ENCODE measurements around the gene GATC.
A peak's percentile ranks its signal among the peaks of the same experiment; 100 is the strongest.
"Not testable (repeated sequence)": the region's sequence is repeated elsewhere in the genome, so short reads cannot be mapped to it uniquely, and the experiment has no call there.

GATC gene

GRCh38 chr12:120437735-120438494 lies 8.3 kb upstream of the GATC start, which contains the start of gene COX6A1:
TSS of gene COX6A1 (plus strand) at chr12:120438113. CDS start at chr12:120438127, 14 bp downstream.
- DNase-seq = peak; percentile 99

GRCh38 chr12:120438495-120439198 lies 7.6 kb upstream of the GATC start:
- no peak for DNase-seq

DNA sequence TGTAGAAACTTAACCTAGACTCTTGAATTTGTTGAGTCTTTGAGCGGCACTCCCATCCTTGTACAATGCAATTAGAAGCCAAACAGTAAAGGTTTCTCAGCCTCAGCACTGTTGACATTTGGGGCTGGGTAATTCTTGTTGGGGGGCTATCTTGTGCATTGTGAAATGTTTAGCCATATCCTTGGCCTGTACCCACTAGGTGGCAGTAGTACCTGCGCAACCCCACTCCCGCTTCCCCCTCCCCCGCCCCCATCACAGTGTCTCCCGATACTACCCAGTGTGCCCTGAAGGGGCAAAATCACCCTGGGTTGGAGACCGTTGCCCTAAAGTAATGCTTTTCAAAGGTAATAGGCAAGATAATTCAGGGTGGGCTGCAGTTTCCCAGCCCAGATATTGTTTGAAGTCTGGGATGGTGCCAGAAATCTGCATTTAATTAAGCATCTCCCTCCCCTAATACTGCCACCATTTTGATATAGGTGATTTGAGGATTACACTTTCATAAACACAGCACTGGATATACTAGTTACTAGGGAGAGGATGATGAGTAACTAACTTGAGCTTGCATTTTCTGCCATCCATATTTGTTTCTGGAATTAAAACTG lies 6.5 kb upstream of the GATC start:
- DNase-seq = peak; percentile 86

- DNase-seq = no peak
Measured at GRCh38 chr12:120444676-120445075, 1.6 kb upstream of the GATC start.

DNA sequence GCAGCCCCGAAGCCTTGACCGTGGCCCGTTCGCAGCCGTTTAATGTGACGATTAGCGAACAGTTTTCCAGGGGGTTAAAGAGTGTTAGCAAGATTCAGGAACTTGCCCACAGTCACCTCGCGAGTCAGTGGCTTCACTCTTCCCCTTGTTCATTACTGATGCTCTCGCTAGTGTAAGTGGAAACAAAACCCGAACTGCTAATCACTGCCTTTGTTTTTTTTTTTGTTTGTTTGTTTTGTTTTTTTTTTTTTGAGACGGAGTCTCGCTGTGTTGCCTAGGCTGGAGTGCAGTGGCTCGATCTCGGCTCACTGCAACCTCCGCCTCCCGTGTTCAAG lies 567 bp downstream of the GATC start:
- not testable (repeated sequence) for DNase-seq

DNA sequence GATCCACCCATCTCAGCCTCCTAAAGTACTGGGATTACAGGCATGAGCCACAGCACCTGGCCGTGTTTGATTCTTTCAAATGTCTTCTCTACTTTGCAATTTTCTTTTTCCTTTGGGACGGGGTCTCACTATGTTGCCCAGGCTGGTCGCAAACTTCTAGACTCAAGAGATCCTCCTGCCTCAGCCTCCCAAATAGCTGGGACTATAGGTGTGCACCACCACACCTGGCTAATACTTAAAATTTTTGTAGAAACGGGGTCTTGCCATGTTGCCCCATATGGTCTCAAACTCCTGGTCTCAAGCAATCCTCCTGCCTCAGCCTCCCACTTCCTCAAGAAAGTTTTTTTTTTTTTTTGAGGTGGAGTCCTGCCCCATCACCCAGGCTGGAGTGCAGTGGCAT lies 1.7 kb downstream of the GATC start:
- no peak for DNase-seq

DNA sequence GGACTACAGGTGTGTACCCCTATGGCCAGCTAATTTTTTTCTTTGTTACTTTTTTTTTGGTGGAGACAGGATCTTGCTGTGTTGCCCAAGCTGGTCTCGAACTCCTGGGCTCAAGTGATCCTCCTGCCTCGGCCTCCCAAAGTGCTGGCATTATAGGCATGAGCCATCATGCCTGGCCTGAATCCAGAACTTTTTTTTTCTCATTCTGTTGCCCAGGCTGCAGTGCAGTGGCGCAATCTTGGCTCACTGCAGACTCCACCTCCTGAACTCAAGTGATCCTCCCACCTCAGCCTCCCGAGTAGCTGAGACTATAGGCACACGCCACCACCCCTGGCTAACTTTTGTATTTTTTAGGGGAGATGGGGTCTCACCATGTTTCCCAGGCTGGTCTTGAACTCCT lies 6.3 kb downstream of the GATC start:
- not testable (repeated sequence) for DNase-seq

- no peak for DNase-seq
Measured at GRCh38 chr12:120453060-120453750, 7.0 kb downstream of the GATC start.

DNA sequence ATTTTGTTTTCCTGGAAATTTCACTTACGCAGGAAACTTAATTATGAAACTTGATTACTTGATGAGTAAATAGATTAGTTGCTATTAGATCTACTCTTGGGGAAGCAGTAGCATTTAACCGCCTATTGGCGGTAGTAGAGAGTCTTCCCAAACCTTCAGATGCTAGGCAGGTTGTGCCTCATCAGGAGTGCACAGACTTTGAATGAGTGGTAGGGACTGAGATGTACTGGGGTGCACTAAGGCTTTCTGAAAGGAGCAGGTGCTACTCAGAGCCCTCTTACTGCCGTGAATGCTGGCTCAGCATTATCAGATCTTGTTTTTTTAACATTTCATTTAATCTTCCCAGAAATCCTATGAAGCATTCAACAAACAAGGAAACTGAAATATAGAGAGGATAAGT lies 7.7 kb downstream of the GATC start:
- DNase-seq = peak; percentile 54

GRCh38 chr12:120455302-120455701 lies 9.1 kb downstream of the GATC start:
- DNase-seq = no peak

DNA sequence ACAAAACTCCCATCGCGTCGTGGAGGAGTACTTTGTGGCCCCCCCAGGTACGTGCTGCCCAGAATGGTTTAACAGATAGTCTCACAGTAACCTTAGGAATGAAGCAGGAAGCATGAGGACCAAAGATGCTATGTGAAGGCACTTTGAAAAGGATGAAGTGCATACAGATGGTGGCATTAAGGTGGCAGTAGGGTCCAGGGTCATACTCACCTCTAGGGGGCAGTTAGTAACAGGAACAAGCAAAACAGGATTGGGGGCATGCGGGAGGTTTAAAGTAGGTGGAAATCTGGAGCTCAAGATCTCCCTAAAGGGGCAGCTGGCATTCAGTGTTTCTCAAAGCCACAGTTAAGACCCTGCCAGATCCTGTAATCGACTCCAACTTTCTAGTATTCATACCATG lies 10.9 kb downstream of the GATC start:
- DNase-seq = peak; percentile 19

GRCh38 chr12:120460157-120460556 lies 13.9 kb downstream of the GATC start:
- DNase-seq = no peak

DNA sequence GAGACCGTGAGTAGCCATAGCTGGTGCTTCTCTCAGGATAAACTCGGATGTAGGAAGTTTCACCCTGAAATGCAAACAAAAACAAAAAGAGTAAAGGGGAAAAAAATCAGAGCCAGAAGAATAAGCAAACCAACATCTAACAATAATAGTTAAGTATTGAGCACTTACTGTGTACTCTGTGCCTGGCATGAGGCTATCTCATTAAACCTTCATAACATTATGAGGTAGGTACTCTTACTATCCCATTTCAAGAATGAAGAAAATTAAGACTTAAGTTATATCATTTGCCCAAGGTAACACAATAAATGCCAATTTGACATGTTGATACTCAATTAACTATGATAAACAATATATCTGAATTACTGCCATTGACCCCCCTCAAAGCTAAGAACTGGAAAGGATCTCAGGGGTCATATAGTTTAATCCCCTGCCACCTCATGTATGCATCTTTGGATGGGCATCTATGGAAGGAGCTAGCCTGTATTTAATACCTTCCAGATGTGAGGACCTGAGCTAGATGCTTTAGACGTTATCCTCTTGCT lies 15.9 kb downstream of the GATC start:
- DNase-seq = no peak

DNA sequence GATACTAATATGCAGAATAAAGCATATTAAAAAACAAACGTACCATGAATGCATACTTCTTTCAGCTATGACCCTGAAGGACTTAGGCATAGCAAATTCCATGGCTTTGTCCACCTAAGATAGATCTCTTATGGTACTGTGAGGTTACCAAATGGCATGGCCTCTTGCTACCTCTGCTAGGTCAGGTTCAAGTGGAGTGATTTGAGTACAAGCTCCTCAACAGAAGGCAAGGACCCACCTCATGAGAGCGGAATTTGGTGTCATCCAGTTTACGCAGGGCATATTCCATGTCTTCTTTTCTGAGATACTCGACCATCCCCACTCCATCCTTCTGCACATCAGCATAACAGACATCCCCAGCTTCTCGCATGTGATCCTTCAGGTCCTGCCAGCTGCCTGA lies 17.5 kb downstream of the GATC start:
- DNase-seq = no peak

- DNase-seq = no peak
Measured at GRCh38 chr12:120465756-120466155, 19.5 kb downstream of the GATC start.

DNA sequence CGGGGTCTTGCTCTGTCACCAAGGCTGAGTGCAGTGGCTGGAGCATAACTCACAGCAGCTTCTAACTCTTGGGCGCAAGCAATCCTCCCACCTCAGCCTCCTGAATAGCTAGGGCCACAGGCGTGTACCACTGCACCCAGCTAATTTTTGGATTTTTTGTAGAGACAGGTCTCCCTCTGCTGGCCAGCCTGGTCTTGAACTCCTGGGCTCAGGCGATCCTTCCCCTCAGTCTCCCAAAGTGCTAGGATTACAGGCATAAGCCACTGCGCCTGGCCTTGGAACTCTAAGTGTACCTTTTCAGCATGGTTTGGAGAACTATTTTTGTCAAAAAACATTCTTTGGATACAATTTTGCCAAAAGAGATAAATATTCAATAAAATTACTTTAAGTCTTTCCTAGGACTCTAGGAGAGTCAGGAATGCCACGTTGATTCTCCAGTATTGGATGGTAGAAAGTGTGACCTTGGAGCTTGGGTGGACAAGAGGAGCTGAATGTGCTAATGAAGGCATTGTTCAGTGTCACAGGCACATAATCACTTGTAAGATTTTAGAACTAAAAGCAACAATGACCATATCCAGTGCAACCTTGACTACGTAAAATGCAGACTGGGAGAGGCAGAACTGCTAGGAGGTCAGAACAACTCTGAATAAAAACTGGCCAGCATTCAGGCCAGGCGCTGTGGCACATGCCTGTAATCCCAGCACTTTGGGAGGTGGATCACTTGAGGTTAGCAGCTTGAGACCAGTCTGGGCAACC lies 20.5 kb downstream of the GATC start:
- peak; percentile 62 for DNase-seq

DNA sequence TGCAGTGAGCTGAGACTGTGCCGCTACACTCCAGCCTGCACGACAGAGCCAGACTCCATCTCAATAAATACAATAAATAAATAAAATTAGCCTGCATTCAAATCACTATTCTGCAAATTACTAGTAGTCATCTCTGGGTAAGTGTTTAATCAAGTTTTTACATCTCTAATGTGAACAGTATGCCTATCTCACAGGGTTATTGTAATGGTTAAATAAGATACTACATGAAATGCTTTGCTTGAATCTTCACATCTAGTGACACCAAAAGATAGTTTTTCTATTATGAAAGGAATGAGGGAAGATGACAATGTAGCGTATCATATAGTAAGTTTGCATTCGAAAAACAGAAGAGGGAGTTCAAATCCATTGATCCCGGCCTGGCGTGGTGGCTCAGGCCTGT lies 21.2 kb downstream of the GATC start:
- DNase-seq = no peak

DNA sequence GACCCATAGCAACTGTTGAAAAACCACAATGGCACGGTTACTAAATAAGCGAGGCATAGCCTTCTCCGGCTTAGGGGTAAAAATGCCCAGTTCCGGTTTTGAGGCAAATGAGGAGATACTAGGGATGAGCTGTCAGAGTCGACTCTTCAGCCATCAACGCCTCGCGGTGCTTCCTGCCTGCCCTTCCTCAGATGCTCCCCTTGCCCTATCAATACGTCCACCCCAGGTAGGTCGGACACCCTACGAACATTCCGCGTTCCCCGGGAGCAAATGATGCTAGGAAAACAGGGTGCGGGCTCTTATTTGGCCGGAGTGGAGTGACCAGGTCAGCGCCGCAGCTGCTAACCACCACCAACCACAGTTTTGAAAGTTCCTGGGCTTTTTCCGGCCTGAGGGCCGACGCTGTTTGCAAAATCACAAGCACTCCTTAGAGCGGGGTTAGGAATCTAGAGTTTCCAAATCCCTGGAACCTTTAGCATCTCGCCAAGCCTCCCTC lies 22.1 kb downstream of the GATC start:
- peak; percentile 30 for DNase-seq

GRCh38 chr12:120468821-120469449 lies 22.7 kb downstream of the GATC start:
- DNase-seq = peak; percentile 59

- peak; percentile 97 for DNase-seq
Measured at GRCh38 chr12:120469450-120470149, 23.4 kb downstream of the GATC start, which contains the start of gene SRSF9. TSS of gene SRSF9 (minus strand) at chr12:120469748. CDS start at chr12:120469609, 139 bp downstream.
